T-cell (primary cell): ENCODE measurements around the gene ZBTB1. TPM values are rescaled to one million over a fixed set of nuclear protein-coding genes. Genes with fewer than 3 reads are reported as not detected.

Experiments used
- ATAC-seq, 4 experiments: fragments of 200-7000 bp in 3 of 4; fragments of 150-1000 bp in 1 of 4; cut with Tn5 transposase; replicated peaks in 1 of 4; 1 replicate in 3 of 4; 2 replicates in 1 of 4; pipeline ENCODE4 v1.10.0; 2021; ENCODE audit warnings: moderate library complexity in 3 of 4, mild to moderate bottlenecking in 2 of 4, moderate number of reproducible peaks in 1 of 4
- CTCF ChIA-PET, 2 donors: fragments of 300-600 bp; sonication (Branson Sonifier 250); formaldehyde crosslinking; loops; one replicate each; lab custom pipeline; 2022; ENCODE audit warnings: antibody characterized with exemption in 2 of 2; lab: Charles Lee
- POLR2A ChIA-PET, 2 donors: fragments of 300-600 bp; sonication (Branson Sonifier 250); formaldehyde crosslinking; loops; one replicate each; lab custom pipeline; 2022; ENCODE audit warnings: antibody characterized with exemption in 2 of 2; lab: Charles Lee
- DNase-seq, 35 experiments: peaks; one replicate each; pipeline versions ENCODE4 v3.0.0 to v3.0.0-alpha.2; 2013 to 2023
- H3K27ac ChIP-seq: one replicate; pipeline ENCODE4 v1.5.1; 2013; ENCODE audit warnings: low read length
- H3K27me3 ChIP-seq, 2 experiments: replicated peaks in 1 of 2; 1 replicate in 1 of 2; 2 replicates in 1 of 2; pipeline versions ENCODE4 v1.6.1 to v1.7.0; 2013; ENCODE audit warnings: low read length in 1 of 2, mixed read lengths in 1 of 2; ENCODE audit not compliant: control insufficient read depth in 2 of 2, insufficient read depth in 2 of 2; ENCODE audit errors: extremely low read depth in 1 of 2
- H3K36me3 ChIP-seq, 2 donors: 1 replicate in 1 of 2; 2 replicates in 1 of 2; pipeline versions ENCODE4 v1.6.1 to v1.7.0; 2013; ENCODE audit warnings: low read length in 1 of 2; ENCODE audit not compliant: control insufficient read depth in 2 of 2, insufficient read depth in 1 of 2; ENCODE audit errors: extremely low read depth in 1 of 2
- H3K4me1 ChIP-seq, 2 experiments: 1 replicate in 1 of 2; 2 replicates in 1 of 2; pipeline versions ENCODE4 v1.6.1 to v1.7.0; 2013; ENCODE audit warnings: low read length in 2 of 2, mixed read lengths in 1 of 2; ENCODE audit not compliant: insufficient read depth in 2 of 2, control insufficient read depth in 1 of 2; ENCODE audit errors: extremely low read depth in 1 of 2
- H3K4me3 ChIP-seq, 2 donors: 1 replicate in 1 of 2; 2 replicates in 1 of 2; pipeline versions ENCODE4 v1.5.1 to v1.7.0; 2013; ENCODE audit warnings: mild to moderate bottlenecking in 2 of 2, low read length in 1 of 2, moderate library complexity in 1 of 2; ENCODE audit not compliant: control insufficient read depth in 1 of 2; ENCODE audit errors: extremely low read depth in 1 of 2
- H3K9me3 ChIP-seq: 2 replicates; pipeline ENCODE4 v1.7.0; 2013
- H3K27ac Mint-ChIP-seq, 2 donors: one replicate each; pipeline ENCODE4 v1.8.0; 2020 to 2021; ENCODE audit warnings: mild to moderate bottlenecking in 2 of 2, mixed read lengths in 2 of 2
- H3K27me3 Mint-ChIP-seq, 2 donors: one replicate each; pipeline ENCODE4 v1.8.0; 2021 to 2022; ENCODE audit warnings: mixed read lengths in 2 of 2
- H3K36me3 Mint-ChIP-seq: one replicate; pipeline ENCODE4 v1.8.0; 2021; ENCODE audit warnings: mixed read lengths
- H3K4me1 Mint-ChIP-seq, 3 donors: one replicate each; pipeline ENCODE4 v1.8.0; 2020 to 2022; ENCODE audit warnings: mixed read lengths in 3 of 3, mild to moderate bottlenecking in 1 of 3
- H3K4me3 Mint-ChIP-seq, 3 donors: one replicate each; pipeline ENCODE4 v1.8.0; 2020 to 2022; ENCODE audit warnings: mild to moderate bottlenecking in 3 of 3, mixed read lengths in 3 of 3, moderate library complexity in 3 of 3
- H3K9me3 Mint-ChIP-seq, 3 donors: one replicate each; pipeline ENCODE4 v1.8.0; 2020 to 2022; ENCODE audit warnings: mixed read lengths in 3 of 3
- WGBS: methylation state at CpG from one replicate; pipeline ENCODE4 v1.1.5; 2013; ENCODE audit warnings: missing lambda C conversion rate; ENCODE audit not compliant: insufficient coverage; 5-methylcytosine and 5-hydroxymethylcytosine counted together
- total RNA-seq, 35 experiments: library from RNA in 6 of 35; stranded (reverse) in 6 of 35; fragments of 120-200 nt in 1 of 35; gene quantifications; one replicate each; pipeline versions ENCODE4 v1.2.1 to v1.2.4 and lab custom pipeline; 2013 to 2026

ZBTB1 gene
- total RNA-seq, 5 donors from 2014 or later (not counting 1 experiment from before 2014, with no cell fraction given): 69.2 to 130 (median 72.4) TPM

DNA sequence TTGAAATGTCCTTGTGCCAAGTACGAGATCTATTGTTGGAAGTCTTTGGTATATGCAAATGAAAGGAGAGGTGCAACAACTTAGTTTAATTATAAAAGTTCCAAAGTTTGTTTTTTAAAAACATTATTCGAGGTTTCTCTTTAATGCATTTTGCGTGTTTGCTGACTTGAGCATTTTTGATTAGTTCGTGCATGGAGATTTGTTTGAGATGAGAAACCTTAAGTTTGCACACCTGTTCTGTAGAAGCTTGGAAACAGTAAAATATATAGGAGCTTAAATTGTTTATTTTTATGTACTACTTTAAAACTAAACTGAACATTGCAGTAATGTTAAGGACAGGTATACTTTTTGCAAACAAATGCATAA, 38.2 kb downstream of the ZBTB1 start:
- CTCF ChIA-PET: interaction anchor here (0.7 to 1.4 kb wide), 4 partner anchors 9 to 77 kb away, joined by 3 to 4 read pairs (median 3); no protein-coding TSS in a partner anchor
- H3K4me3 ChIP-seq: no peak overlapping the region

DNA sequence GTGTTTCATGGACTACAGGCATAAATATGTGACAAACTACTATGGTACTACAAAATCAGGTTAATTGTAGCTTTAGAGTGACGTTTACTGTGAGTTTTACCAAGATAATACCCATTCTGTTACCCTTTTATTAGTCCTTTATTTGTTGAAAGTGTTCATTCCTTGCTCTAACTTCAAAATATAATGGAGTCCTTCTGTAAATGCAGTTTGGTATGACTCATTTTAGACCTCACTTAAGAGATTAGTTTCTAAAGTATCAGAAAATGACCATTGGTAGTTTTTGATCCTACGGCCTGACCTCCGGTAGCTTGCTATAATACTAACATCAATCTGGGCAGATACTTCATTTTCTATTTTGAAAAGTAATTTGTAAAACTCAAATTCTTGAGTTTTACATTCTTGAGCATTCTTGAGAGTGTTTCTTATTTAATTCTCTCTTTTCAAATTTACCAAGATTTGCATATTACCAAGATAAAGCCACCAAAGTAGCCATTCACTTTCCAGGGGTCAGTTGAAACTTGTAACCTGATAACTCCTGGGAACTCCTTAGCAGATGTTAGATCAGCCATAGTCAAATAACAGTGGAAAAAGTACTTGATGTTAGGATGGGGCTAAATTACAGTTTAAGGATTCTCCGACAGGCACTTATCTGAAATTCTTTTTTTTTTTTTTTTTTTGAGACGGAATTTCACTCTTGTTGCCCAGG, 40.2 kb downstream of the ZBTB1 start:
- Histone ChIP-seq H3K27me3 (peaks cover 0 to 23% of the 10 kb centered on the region in 2 experiments), H3K9me3 (no peaks in the 10 kb centered on the region), H3K27ac (no peak overlapping the region), H3K36me3 (no peaks in the 10 kb centered on the region), H3K4me3 (no peak overlapping the region), H3K4me1 (peaks cover 11 to 34% of the 10 kb centered on the region in 2 experiments)
- Mint-ChIP-seq H3K4me1 (peaks cover 30 to 40% (median 37%) of the 10 kb centered on the region in 3 donors), H3K27ac (no peak overlapping the region), H3K27me3 (peaks cover 0 to 8% of the 10 kb centered on the region in 2 donors), H3K9me3 (no peaks in the 10 kb centered on the region), H3K4me3 (no peak overlapping the region), H3K36me3 (peaks cover 4% of the 10 kb centered on the region)
- no peak for ATAC-seq
- no CpG with 5 or more reads among the region's 5 CpGs for WGBS
- ChIA-PET POLR2A (interaction anchor here in 1 of 2 donors (0.5 to 0.7 kb wide), 2 partner anchors 30 to 48 kb away, joined by 3 to 4 read pairs; no protein-coding TSS in a partner anchor), CTCF (interaction anchor here in 1 of 2 donors (0.6 kb wide), 1 partner anchor 225 kb away, joined by 3 read pairs; no protein-coding TSS in a partner anchor)
- DNase-seq: no peak

More for the DNA sequence above, 38.2 kb downstream of the ZBTB1 start:
- ATAC-seq (no peak), DNase-seq (no peak)
- Mint-ChIP-seq H3K4me1 (peaks cover 29 to 44% (median 35%) of the 10 kb centered on the region in 3 donors), H3K9me3 (no peaks in the 10 kb centered on the region), H3K27ac (peak overlapping the region; percentile 29 to 61), H3K27me3 (peaks cover 0 to 8% of the 10 kb centered on the region in 2 donors), H3K36me3 (peaks cover 4% of the 10 kb centered on the region), H3K4me3 (peak overlapping the region; percentile 96 to 98 (median 97))
- Histone ChIP-seq H3K27ac (no peak overlapping the region), H3K9me3 (no peaks in the 10 kb centered on the region), H3K36me3 (no peaks in the 10 kb centered on the region), H3K27me3 (peaks cover 0 to 23% of the 10 kb centered on the region in 2 experiments), H3K4me1 (peaks cover 8 to 41% of the 10 kb centered on the region in 2 experiments)
- WGBS: no CpG with 5 or more reads among the region's 4 CpGs
- POLR2A ChIA-PET: interaction anchor here in 1 of 2 donors (0.7 kb wide), 1 partner anchor 40 kb away, joined by 3 read pairs; no protein-coding TSS in a partner anchor

DNA sequence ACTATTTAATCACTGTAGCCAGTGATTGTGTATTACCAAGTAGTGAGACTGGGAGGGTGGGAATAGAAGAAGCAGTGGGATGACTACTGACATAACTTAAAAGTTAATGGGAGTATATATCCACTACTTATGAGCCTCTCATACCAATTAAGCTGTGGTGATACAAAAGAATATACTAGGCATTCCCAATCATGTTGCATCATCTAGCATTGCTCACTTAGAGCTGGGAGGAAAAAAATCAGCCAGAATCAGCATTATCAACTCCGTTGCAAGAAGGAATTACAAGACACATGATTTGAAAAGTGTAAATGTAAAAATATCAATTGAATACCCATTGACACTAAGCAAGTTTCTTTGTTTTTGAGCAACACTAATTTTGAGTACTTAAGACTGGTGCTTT, 44.4 kb downstream of the ZBTB1 start:
- ChIA-PET CTCF (interaction anchor here in 1 of 2 donors (1.0 kb wide), 1 partner anchor 9 kb away, joined by 5 read pairs; the partner anchor contains the start of gene HSPA2), POLR2A (no interaction called here)
- no CpG with 5 or more reads among the region's 1 CpG for WGBS
- Histone ChIP-seq H3K4me1 (peaks cover 7 to 13% of the 10 kb centered on the region in 2 experiments), H3K4me3 (no peak overlapping the region), H3K36me3 (no peaks in the 10 kb centered on the region), H3K9me3 (no peaks in the 10 kb centered on the region), H3K27ac (no peak overlapping the region), H3K27me3 (peaks cover 0 to 3% of the 10 kb centered on the region in 2 experiments)
- Mint-ChIP-seq H3K27me3 (peaks cover 0 to 8% of the 10 kb centered on the region in 2 donors), H3K27ac (no peak overlapping the region), H3K4me3 (peak overlapping the region; percentile 26 to 55 (median 54)), H3K4me1 (peaks cover 15 to 18% (median 16%) of the 10 kb centered on the region in 3 donors), H3K36me3 (no peaks in the 10 kb centered on the region), H3K9me3 (no peaks in the 10 kb centered on the region)
- no peak for ATAC-seq
- DNase-seq: no peak

GRCh38 chr14:64549791-64550620, 45.4 kb downstream of the ZBTB1 start, which contains the start of gene PPP1R36:
PPP1R36 (plus strand) TSS chr14:64549961; CDS start chr14:64549998, 37 bp downstream.
- Histone ChIP-seq H3K27ac (no peak within 1 kb of the TSS), H3K36me3 (no peaks in the 10 kb centered on the region), H3K27me3 (peaks cover 0 to 3% of the 10 kb centered on the region in 2 experiments), H3K4me3 (peak within 1 kb of the TSS; percentile 29 to 71), H3K4me1 (peaks cover 7 to 13% of the 10 kb centered on the region in 2 experiments), H3K9me3 (no peaks in the 10 kb centered on the region)
- peak; percentile 93 to 99 (median 96) for ATAC-seq
- Mint-ChIP-seq H3K4me1 (peaks cover 15 to 18% (median 16%) of the 10 kb centered on the region in 3 donors), H3K27ac (peak within 1 kb of the TSS in 1 of 2 donors; percentile 48), H3K27me3 (peaks cover 0 to 8% of the 10 kb centered on the region in 2 donors), H3K4me3 (peak within 1 kb of the TSS; percentile 54 to 73 (median 69)), H3K9me3 (no peaks in the 10 kb centered on the region), H3K36me3 (no peaks in the 10 kb centered on the region)
- peak in 27 of 35 experiments; percentile 17 to 67 (median 33) for DNase-seq
- WGBS: 3% methylated on average over 35 of the region's 54 CpGs
- ChIA-PET CTCF (interaction anchor here (0.7 to 0.9 kb wide), 3 partner anchors 8 to 227 kb away, joined by 3 to 4 read pairs (median 3); no protein-coding TSS in a partner anchor), POLR2A (interaction anchor here in 1 of 2 donors (0.7 kb wide), 2 partner anchors 19 to 149 kb away, joined by 3 to 7 read pairs; no protein-coding TSS in a partner anchor)

DNA sequence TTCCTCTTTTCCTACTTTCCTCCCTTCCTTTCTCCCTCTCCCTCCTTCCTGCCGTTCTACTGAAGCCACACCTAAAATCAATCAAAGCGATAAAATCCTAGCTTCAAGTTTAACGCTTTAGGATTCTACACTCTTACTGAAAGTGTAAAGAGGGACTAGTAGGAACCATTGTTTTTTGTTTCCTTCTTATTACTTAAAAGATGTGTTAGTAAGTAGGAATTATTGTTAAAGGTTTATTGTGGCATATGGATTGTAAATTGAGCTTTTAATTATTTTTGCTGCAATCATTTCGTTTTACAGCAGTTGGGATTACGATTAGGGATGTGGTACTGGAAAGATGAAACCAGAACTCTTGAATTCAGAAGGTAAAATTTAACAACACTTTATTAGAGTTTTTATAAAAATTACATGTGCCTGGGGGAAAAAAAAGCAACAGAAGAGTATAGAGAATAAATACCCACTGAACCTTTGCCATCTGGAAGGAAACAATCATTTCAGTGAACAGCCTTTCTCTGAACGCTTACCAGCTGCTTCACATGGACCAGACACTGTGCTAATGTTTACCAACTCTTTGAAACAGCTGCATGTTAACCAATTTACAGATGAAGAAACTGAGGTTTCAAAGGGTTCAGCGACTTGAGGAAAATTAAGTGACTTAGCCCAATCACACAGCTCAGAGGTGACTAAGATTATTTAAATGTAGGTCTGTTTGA, 46.2 kb downstream of the ZBTB1 start:
- peak overlapping the region in 1 of 2 donors; percentile 29 for H3K4me3 ChIP-seq
- H3K9me3 ChIP-seq: no peaks in the 10 kb centered on the region
- H3K27me3 Mint-ChIP-seq: peaks cover 0 to 8% of the 10 kb centered on the region in 2 donors
- CTCF ChIA-PET: interaction anchor here (0.5 to 1.2 kb wide), 6 partner anchors 9 to 848 kb away, joined by 3 to 4 read pairs (median 3); no protein-coding TSS in a partner anchor
- H3K27ac Mint-ChIP-seq: peak overlapping the region in 1 of 2 donors; percentile 48
- no peaks in the 10 kb centered on the region for H3K36me3 ChIP-seq
- H3K27me3 ChIP-seq: peaks cover 0 to 3% of the 10 kb centered on the region in 2 experiments
- WGBS: no CpG with 5 or more reads among the region's 7 CpGs
- H3K4me3 Mint-ChIP-seq: peak overlapping the region; percentile 54 to 73 (median 69)
- peaks cover 15 to 18% (median 16%) of the 10 kb centered on the region in 3 donors for H3K4me1 Mint-ChIP-seq
- DNase-seq (no peak), ATAC-seq (no peak)
- no peaks in the 10 kb centered on the region for H3K36me3 Mint-ChIP-seq
- H3K9me3 Mint-ChIP-seq: no peaks in the 10 kb centered on the region
- H3K4me1 ChIP-seq: peaks cover 7 to 13% of the 10 kb centered on the region in 2 experiments
- H3K27ac ChIP-seq: no peak overlapping the region
- POLR2A ChIA-PET: interaction anchor here in 1 of 2 donors (0.7 kb wide), 2 partner anchors 20 to 148 kb away, joined by 3 to 7 read pairs; no protein-coding TSS in a partner anchor
